Thoracic aorta (tissue), 2 donors: ENCODE results near the gene NF1. TPM values are rescaled to one million over a fixed set of nuclear protein-coding genes. Genes with fewer than 3 reads are reported as not detected.
"Not testable (repeated sequence)": the region's sequence is repeated elsewhere in the genome, so short reads cannot be mapped to it uniquely, and the experiment has no call there.

Source experiments
- ATAC-seq: fragments of 150-250 bp; one replicate; pipeline ENCODE4 v1.8.0; 2017; ENCODE audit warnings: low read depth; ENCODE audit not compliant: insufficient number of reproducible peaks, low FRiP score
- DNase-seq: peaks from one replicate; pipeline ENCODE4 v3.0.0-alpha.2; 2020; ENCODE audit warnings: low spot score
- H3K27ac ChIP-seq, 2 donors: fragments of 200-600 bp; sonication (generic); 1 replicate in 1 of 2; 2 replicates in 1 of 2; pipeline ENCODE4 v1.5.1; 2016; ENCODE audit warnings: mild to moderate bottlenecking in 2 of 2, moderate library complexity in 2 of 2
- H3K27me3 ChIP-seq: fragments of 200-600 bp; sonication (generic); replicated peaks from 2 replicates; pipeline ENCODE4 v1.6.0; 2016; ENCODE audit warnings: mild to moderate bottlenecking; ENCODE audit not compliant: insufficient read depth
- H3K36me3 ChIP-seq: fragments of 200-600 bp; sonication (generic); one replicate; pipeline ENCODE4 v1.5.1; 2016
- H3K4me1 ChIP-seq, 2 donors: fragments of 200-600 bp; sonication (generic); 1 replicate in 1 of 2; 2 replicates in 1 of 2; pipeline versions ENCODE4 v1.5.1 to v1.6.0; 2016; ENCODE audit warnings: low read depth in 2 of 2, mild to moderate bottlenecking in 1 of 2; ENCODE audit not compliant: control insufficient read depth in 1 of 2
- H3K4me3 ChIP-seq: fragments of 200-600 bp; sonication (generic); 2 replicates; pipeline ENCODE4 v1.5.1; 2016; ENCODE audit warnings: mild to moderate bottlenecking
- H3K9me3 ChIP-seq: fragments of 200-600 bp; sonication (generic); 2 replicates; pipeline ENCODE4 v1.5.1; 2016
- CTCF ChIP-seq: fragments of 200-600 bp; sonication (generic); IDR thresholded peaks from one replicate; pipeline ENCODE4 v1.5.1; 2019; ENCODE audit warnings: antibody characterized with exemption
- total RNA-seq, 2 donors: library from RNA; depleted of rRNA; stranded (reverse); fragments of >200 nt; gene quantifications; one replicate each; pipeline versions ENCODE4 v1.1.0 to v1.2.3, GENCODE V29; 2016

The NF1 gene
- total RNA-seq, 2 donors from 2014 or later: 60.9 to 105 TPM

GRCh38 chr17:31328160-31328535 is 233.4 kb downstream of the NF1 start:
- Histone ChIP-seq H3K4me1 (no peaks in the 10 kb centered on the region), H3K27me3 (no peaks in the 10 kb centered on the region), H3K4me3 (no peak overlapping the region), H3K36me3 (peaks cover 7% of the 10 kb centered on the region), H3K9me3 (no peaks in the 10 kb centered on the region), H3K27ac (no peak overlapping the region)
- DNase-seq (no peak), ATAC-seq (no peak)
- no peak for TF ChIP-seq CTCF

GRCh38 chr17:31329221-31329620 is 234.4 kb downstream of the NF1 start:
- no peak overlapping the region for H3K27ac ChIP-seq
- no peaks in the 10 kb centered on the region for H3K27me3 ChIP-seq
- no peak for DNase-seq
- H3K9me3 ChIP-seq: no peaks in the 10 kb centered on the region
- peaks cover 7% of the 10 kb centered on the region for H3K36me3 ChIP-seq
- TF ChIP-seq CTCF: no peak
- H3K4me1 ChIP-seq: no peaks in the 10 kb centered on the region
- H3K4me3 ChIP-seq: no peak overlapping the region
- ATAC-seq: no peak

DNA sequence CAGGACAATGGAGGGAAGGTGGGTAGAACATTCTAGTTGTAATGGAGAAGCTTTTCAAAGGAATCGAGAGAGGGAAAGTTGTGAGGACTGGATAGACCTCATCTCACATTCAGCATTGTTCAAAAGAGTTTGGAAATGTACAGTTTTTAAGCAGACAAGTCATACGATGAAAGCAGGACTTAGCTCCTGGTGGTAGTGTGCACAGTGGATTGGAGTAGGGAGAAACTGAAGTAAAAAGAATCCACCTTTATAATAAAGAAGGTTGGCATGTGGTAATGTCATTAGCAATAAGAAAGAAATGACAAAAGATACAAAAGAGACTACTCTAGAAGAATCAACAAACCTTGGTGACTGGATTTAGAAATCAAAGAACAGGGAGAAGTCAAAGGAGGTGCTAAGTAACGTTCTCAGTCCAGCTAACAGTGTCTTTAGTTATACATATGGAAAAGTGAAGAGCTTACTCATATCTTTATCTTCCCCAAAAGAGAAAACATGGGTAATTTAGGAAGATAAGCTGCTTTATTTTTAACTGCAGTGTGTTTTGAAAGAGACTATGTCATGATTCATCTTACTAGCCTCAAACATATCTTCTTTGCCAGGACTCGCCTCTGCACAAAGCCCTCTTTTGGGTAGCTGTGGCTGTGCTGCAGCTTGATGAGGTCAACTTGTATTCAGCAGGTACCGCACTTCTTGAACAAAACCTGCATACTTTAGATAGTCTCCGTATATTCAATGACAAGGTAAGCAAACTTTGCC is 245.3 kb downstream of the NF1 start:
- no peak for ATAC-seq
- Histone ChIP-seq H3K27me3 (no peaks in the 10 kb centered on the region), H3K27ac (no peak overlapping the region), H3K9me3 (no peaks in the 10 kb centered on the region), H3K4me3 (no peak overlapping the region), H3K4me1 (no peaks in the 10 kb centered on the region), H3K36me3 (peaks cover 13% of the 10 kb centered on the region)
- TF ChIP-seq CTCF: no peak
- DNase-seq: no peak

GRCh38 chr17:31345191-31345747 is 250.5 kb downstream of the NF1 start:
- ATAC-seq, H3K4me1 ChIP-seq, H3K27ac ChIP-seq, H3K9me3 ChIP-seq, H3K4me3 ChIP-seq, DNase-seq, H3K27me3 ChIP-seq: not testable (repeated sequence)
- H3K36me3 ChIP-seq: peaks cover 12% of the 10 kb centered on the region

DNA sequence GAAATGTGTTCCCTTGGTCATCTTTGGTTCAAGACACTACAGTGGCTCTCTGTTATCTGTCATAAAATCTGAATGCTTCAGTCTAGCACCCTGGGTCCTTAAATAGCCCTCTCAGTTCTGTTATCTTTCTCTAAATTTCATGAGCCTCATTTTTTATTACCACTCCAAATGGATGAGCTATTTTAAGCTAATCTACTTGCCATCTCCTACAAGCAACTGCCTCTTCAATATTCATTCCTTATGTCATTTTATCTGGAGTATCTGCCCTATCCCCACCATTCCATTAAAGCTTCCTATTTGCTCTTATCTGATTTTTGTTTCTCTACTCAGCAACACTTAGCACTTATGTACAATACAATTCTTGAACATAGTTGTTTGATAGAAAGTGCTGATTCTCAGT is 254.7 kb downstream of the NF1 start:
- H3K27ac ChIP-seq: no peak overlapping the region
- peaks cover 26% of the 10 kb centered on the region for H3K36me3 ChIP-seq
- H3K9me3 ChIP-seq: no peaks in the 10 kb centered on the region
- no peak for TF ChIP-seq CTCF
- H3K4me3 ChIP-seq: no peak overlapping the region
- ATAC-seq (no peak), DNase-seq (no peak)
- H3K27me3 ChIP-seq: no peaks in the 10 kb centered on the region
- H3K4me1 ChIP-seq: no peaks in the 10 kb centered on the region
